Neutrophil (primary cell): ENCODE data around the gene MADD.

Experiments used
- H3K27ac ChIP-seq: fragments of 200-600 bp; sonication (generic); 2 replicates; pipeline ENCODE4 v1.5.1; 2016; ENCODE audit warnings: mild to moderate bottlenecking, moderate library complexity
- H3K27me3 ChIP-seq: fragments of 200-600 bp; sonication (generic); 2 replicates; pipeline ENCODE4 v1.6.0; 2016; ENCODE audit warnings: mild to moderate bottlenecking
- H3K36me3 ChIP-seq: fragments of 200-600 bp; sonication (generic); 2 replicates; pipeline ENCODE4 v1.5.1; 2017
- H3K4me1 ChIP-seq, 2 experiments: fragments of 200-600 bp in 1 of 2; sonication (generic) in 1 of 2; 1 replicate in 1 of 2; 2 replicates in 1 of 2; pipeline versions ENCODE4 v1.5.1 to v1.6.1; 2013 to 2016; ENCODE audit warnings: low read depth in 1 of 2, low read length in 1 of 2, mild to moderate bottlenecking in 1 of 2, moderate library complexity in 1 of 2; ENCODE audit not compliant: control insufficient read depth in 1 of 2, insufficient read depth in 1 of 2
- H3K4me3 ChIP-seq, 2 experiments: fragments of 200-600 bp in 1 of 2; sonication (generic) in 1 of 2; 1 replicate in 1 of 2; 2 replicates in 1 of 2; pipeline ENCODE4 v1.5.1; 2013 to 2016; ENCODE audit warnings: low read depth in 1 of 2, low read length in 1 of 2, mild to moderate bottlenecking in 1 of 2, moderate library complexity in 1 of 2
- H3K9me3 ChIP-seq: fragments of 200-600 bp; sonication (generic); 2 replicates; pipeline ENCODE4 v1.5.1; 2016
- TF ChIP-seq, protein P1 (sequence below): fragments of 200-600 bp; sonication (generic); IDR thresholded peaks from 2 replicates; pipeline ENCODE4 v1.5.1; 2016; ENCODE audit warnings: antibody characterized with exemption

Gene MADD

GRCh38 chr11:47276923-47277322 is 7.0 kb downstream of the MADD start:
- Histone ChIP-seq H3K27ac (no peak overlapping the region), H3K4me1 (no peaks in the 10 kb centered on the region), H3K9me3 (no peaks in the 10 kb centered on the region), H3K36me3 (peaks cover 74% of the 10 kb centered on the region), H3K4me3 (no peak overlapping the region), H3K27me3 (no peaks in the 10 kb centered on the region)
- TF ChIP-seq, protein P1, sequence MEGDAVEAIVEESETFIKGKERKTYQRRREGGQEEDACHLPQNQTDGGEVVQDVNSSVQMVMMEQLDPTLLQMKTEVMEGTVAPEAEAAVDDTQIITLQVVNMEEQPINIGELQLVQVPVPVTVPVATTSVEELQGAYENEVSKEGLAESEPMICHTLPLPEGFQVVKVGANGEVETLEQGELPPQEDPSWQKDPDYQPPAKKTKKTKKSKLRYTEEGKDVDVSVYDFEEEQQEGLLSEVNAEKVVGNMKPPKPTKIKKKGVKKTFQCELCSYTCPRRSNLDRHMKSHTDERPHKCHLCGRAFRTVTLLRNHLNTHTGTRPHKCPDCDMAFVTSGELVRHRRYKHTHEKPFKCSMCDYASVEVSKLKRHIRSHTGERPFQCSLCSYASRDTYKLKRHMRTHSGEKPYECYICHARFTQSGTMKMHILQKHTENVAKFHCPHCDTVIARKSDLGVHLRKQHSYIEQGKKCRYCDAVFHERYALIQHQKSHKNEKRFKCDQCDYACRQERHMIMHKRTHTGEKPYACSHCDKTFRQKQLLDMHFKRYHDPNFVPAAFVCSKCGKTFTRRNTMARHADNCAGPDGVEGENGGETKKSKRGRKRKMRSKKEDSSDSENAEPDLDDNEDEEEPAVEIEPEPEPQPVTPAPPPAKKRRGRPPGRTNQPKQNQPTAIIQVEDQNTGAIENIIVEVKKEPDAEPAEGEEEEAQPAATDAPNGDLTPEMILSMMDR = no peak

- Histone ChIP-seq H3K4me3 (no peak overlapping the region), H3K36me3 (peaks cover 86% of the 10 kb centered on the region), H3K27me3 (no peaks in the 10 kb centered on the region), H3K9me3 (no peaks in the 10 kb centered on the region), H3K27ac (no peak overlapping the region), H3K4me1 (no peaks in the 10 kb centered on the region)
- TF ChIP-seq, protein P1 = no peak
Observed at GRCh38 chr11:47278058-47278457, 8.1 kb downstream of the MADD start.

- Histone ChIP-seq H3K9me3 (no peaks in the 10 kb centered on the region), H3K27me3 (no peaks in the 10 kb centered on the region), H3K36me3 (peaks cover 93% of the 10 kb centered on the region), H3K4me1 (no peaks in the 10 kb centered on the region), H3K4me3 (no peak overlapping the region), H3K27ac (no peak overlapping the region)
- TF ChIP-seq, protein P1 = no peak
Observed at GRCh38 chr11:47278769-47279168, 8.8 kb downstream of the MADD start.

DNA sequence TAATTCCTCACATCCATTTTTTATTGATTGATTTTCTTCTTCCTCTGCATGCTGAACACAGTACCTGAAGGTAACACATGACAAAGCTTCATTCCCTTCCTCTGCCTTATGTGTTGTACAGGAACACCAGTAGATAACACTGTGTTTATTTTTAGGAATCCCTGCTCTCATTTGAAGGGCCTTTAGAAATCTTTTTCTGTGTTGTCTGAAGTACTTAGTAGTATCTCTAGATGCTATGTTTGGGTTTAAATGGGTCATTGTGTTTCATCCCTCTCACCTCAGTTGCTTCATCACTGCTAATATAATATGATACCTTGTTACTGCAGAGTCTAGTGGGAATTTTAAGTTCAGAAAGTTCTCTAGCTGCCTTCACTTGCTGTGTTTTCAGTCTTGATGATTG is 10.2 kb downstream of the MADD start:
- H3K9me3 ChIP-seq = no peaks in the 10 kb centered on the region
- H3K27me3 ChIP-seq = no peaks in the 10 kb centered on the region
- no peak overlapping the region for H3K27ac ChIP-seq
- H3K4me1 ChIP-seq = no peaks in the 10 kb centered on the region
- H3K4me3 ChIP-seq = no peak overlapping the region
- TF ChIP-seq, protein P1 = no peak
- peaks cover 98% of the 10 kb centered on the region for H3K36me3 ChIP-seq

- H3K36me3 ChIP-seq = peaks cover 98% of the 10 kb centered on the region
- H3K27me3 ChIP-seq = no peaks in the 10 kb centered on the region
- H3K27ac ChIP-seq = no peak overlapping the region
- H3K9me3 ChIP-seq = no peaks in the 10 kb centered on the region
- H3K4me1 ChIP-seq = no peaks in the 10 kb centered on the region
- TF ChIP-seq, protein P1 = no peak
- H3K4me3 ChIP-seq = no peak overlapping the region
Observed at GRCh38 chr11:47280860-47281259, 10.9 kb downstream of the MADD start.

DNA sequence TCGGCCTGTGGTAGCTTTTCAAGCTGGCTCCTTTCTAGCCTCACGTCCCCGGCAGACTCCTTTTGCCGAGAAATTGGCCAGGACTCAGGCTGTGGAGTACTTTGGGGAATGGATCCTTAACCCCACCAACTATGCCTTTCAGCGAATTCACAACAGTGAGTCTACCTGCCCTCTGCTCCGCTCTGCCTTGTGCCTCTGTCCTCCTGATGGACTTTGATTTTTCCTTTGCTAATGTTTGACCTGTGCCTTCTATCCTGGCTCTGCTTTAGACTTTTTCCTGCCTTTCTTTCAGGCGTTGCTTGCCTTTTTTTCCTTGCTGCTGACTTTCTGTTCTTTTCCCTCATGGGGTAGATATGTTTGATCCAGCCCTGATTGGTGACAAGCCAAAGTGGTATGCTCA is 12.5 kb downstream of the MADD start:
- Histone ChIP-seq H3K4me1 (no peaks in the 10 kb centered on the region), H3K36me3 (peaks cover 99% of the 10 kb centered on the region), H3K9me3 (no peaks in the 10 kb centered on the region), H3K4me3 (no peak overlapping the region), H3K27me3 (no peaks in the 10 kb centered on the region), H3K27ac (no peak overlapping the region)
- TF ChIP-seq, protein P1 = no peak
